Central memory CD8-positive, alpha-beta T cell (primary cell): ENCODE data around the gene TINCR.
"Not testable (repeated sequence)": the region's sequence is repeated elsewhere in the genome, so short reads cannot be mapped to it uniquely, and the experiment has no call there.

ENCODE experiments used
- ATAC-seq: fragments of 150-1000 bp; cut with Tn5 transposase; replicated peaks from 2 replicates; pipeline ENCODE4 v1.10.0; 2022; ENCODE audit warnings: mild to moderate bottlenecking, moderate FRiP score, moderate number of reproducible peaks; ENCODE audit not compliant: poor library complexity, severe bottlenecking; ENCODE audit errors: extremely low read depth
- DNase-seq, 2 donors: peaks; one replicate each; pipeline ENCODE4 v3.0.0; 2021; ENCODE audit warnings: low spot score in 2 of 2
- H3K27ac Mint-ChIP-seq: one replicate; pipeline ENCODE4 v1.8.0; 2022; ENCODE audit warnings: low read depth, mild to moderate bottlenecking, moderate library complexity, mixed read lengths
- H3K27me3 Mint-ChIP-seq: one replicate; pipeline ENCODE4 v1.8.0; 2022; ENCODE audit warnings: mixed read lengths
- H3K36me3 Mint-ChIP-seq: one replicate; pipeline ENCODE4 v1.8.0; 2022; ENCODE audit warnings: mild to moderate bottlenecking, moderate library complexity, mixed read lengths; ENCODE audit not compliant: insufficient read depth
- H3K4me1 Mint-ChIP-seq: one replicate; pipeline ENCODE4 v1.8.0; 2022; ENCODE audit warnings: mixed read lengths
- H3K4me3 Mint-ChIP-seq: one replicate; pipeline ENCODE4 v1.8.0; 2022; ENCODE audit warnings: mild to moderate bottlenecking, moderate library complexity, mixed read lengths
- H3K9me3 Mint-ChIP-seq: one replicate; pipeline ENCODE4 v1.8.0; 2022; ENCODE audit warnings: mixed read lengths

TINCR gene

DNA sequence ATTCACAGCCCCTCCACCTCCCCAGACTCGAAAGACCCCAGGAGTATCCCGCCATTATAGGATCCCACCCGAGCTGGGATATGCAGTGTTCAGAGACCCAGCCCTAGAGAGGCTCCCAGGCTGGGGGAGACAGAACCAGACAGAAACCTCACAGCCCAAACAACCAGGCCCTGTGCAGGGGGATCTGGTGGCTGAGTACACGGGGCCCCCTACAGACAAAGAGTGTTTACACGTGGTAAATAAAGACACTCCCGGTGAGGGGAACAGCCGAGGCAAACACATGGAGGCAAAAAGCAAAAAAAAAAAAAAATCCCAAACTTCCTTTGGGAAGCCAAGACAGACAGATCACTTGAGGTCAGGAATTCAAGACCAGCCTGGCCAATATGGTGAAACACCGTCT, 25.1 kb downstream of the TINCR start:
- H3K27ac Mint-ChIP-seq = no peak overlapping the region
- no peaks in the 10 kb centered on the region for H3K4me1 Mint-ChIP-seq
- DNase-seq (no peak), ATAC-seq (no peak)
- no peaks in the 10 kb centered on the region for H3K9me3 Mint-ChIP-seq
- peaks cover 21% of the 10 kb centered on the region for H3K27me3 Mint-ChIP-seq
- H3K4me3 Mint-ChIP-seq = no peak overlapping the region
- H3K36me3 Mint-ChIP-seq = no peaks in the 10 kb centered on the region

DNA sequence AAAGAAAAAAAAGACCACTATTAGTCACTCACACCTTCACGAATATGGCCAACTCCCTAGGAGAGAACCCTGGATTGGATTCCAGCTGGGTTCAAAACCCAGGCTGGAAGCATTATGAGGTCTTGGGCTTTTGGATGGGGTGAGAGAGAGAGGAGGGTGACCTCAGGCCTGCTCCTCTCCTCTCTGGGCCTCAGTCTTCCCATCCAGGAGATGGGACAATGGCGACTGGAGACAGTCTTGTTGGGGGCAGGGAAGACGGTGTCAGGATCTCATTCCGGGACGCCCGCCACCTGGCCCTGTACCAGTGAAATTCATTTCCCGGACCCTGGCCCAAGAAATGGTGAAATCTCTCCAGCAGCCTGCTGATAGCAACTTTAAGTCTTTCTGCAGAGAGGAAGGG, 26.3 kb downstream of the TINCR start:
- ATAC-seq (no peak), DNase-seq (no peak)
- no peaks in the 10 kb centered on the region for H3K4me1 Mint-ChIP-seq
- peaks cover 27% of the 10 kb centered on the region for H3K27me3 Mint-ChIP-seq
- H3K27ac Mint-ChIP-seq = peak overlapping the region; percentile 35
- no peak overlapping the region for H3K4me3 Mint-ChIP-seq
- H3K9me3 Mint-ChIP-seq = no peaks in the 10 kb centered on the region
- no peaks in the 10 kb centered on the region for H3K36me3 Mint-ChIP-seq

DNA sequence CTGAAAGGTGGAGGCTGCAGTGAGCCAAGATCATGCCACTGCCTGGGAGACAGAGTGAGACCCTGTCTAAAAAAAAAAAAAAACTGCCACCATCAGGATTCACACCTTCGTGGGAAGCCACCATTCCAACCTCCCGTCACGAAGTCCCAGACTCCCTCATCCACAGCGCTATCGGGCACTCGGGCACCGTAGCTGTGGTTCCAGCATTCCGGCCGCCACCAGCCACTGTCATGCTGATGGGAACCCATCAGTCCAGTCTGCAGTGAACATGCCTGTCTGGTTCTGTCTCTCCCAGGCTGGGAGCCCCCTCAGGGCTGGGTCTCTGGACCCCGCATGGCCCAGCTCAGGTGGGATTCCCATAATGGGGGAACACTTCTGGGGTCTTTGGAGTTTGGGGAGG, 27.5 kb downstream of the TINCR start:
- H3K4me1 Mint-ChIP-seq = no peaks in the 10 kb centered on the region
- peaks cover 7% of the 10 kb centered on the region for H3K9me3 Mint-ChIP-seq
- peaks cover 39% of the 10 kb centered on the region for H3K27me3 Mint-ChIP-seq
- H3K4me3 Mint-ChIP-seq = no peak overlapping the region
- ATAC-seq (no peak), DNase-seq (no peak)
- H3K27ac Mint-ChIP-seq = no peak overlapping the region
- no peaks in the 10 kb centered on the region for H3K36me3 Mint-ChIP-seq

DNA sequence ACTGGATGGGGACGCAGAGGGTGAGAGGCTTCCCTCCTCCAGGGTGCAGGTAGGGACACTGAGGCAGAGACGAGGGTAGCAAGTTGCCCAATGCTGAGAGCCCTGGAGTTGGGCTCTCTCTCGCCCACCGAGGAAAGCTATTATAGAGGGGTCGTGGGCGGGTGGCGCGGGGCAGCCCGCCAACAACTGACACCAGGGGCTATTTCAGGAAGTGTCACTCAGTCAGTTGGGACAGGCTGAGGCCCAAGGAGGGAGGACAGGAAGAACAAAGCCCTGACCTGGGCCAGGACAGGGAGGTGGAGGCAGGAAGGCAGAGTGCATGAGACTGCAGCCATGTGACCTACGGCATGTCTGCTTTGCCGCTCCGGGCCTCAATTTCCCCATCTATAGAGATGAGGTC, 29.9 kb downstream of the TINCR start:
- DNase-seq (no peak), ATAC-seq (no peak)
- Mint-ChIP-seq H3K4me3 (no peak overlapping the region), H3K9me3 (peaks cover 17% of the 10 kb centered on the region), H3K36me3 (no peaks in the 10 kb centered on the region), H3K27me3 (peaks cover 55% of the 10 kb centered on the region), H3K27ac (no peak overlapping the region), H3K4me1 (no peaks in the 10 kb centered on the region)

DNA sequence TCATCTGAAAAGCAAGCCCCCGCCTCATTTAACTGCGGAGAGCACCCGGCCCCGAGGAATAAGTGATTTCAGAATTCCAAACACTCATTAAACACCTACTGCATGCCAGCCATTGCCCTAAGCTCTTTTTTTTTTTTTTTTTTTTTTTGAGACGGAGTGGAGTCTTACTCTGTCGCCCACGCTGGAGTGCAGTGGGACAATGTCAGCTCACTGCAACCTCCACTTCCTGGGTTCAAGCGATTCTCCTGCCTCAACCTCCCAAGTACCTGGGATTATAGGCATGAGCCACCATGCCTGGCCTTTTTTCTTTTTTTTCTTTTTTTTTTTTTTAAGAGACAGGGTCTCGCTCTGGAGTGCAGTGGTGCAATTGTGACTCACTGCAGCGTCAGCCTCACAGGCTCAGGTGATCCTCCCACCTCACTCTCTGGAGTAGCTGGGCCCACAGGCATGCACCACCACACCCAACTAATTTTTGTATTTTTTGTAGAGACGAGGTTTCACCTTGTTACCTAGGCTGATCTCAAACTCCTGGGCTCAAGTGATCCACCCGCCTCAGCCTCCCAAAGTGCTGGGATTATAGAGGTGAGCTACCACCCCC, 30.7 kb downstream of the TINCR start:
- H3K27me3 Mint-ChIP-seq = peaks cover 57% of the 10 kb centered on the region
- not testable (repeated sequence) for H3K36me3 Mint-ChIP-seq, H3K4me1 Mint-ChIP-seq, H3K27ac Mint-ChIP-seq, ATAC-seq, DNase-seq, H3K4me3 Mint-ChIP-seq
- peaks cover 17% of the 10 kb centered on the region for H3K9me3 Mint-ChIP-seq

DNA sequence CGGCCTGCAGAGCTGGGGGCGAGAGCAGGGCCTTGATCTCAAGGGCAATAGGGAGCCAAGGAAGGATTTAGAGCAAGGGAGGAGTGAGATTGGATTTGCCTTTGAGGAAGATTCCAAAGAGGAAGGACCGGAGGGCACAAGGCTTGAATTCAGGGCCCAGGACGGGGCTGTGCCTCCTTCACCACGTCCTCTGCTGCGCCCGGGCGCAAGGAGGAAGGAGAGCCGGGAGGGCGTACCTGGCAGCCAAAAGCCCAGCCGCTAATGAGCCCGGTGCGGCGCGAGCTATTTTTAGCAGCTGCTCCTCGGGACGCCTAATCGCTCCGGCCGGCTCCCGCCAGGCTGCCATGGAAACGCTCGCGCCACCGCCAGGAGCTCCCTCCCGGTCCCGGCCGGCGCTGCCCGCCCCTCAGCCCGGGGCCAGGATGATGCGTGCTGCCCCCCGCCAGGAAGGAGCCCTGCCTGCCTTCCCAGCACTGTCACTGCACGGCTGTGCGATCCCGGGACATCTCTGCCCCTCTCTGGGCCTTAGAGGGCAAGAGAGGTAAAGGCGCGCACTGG, 31.3 kb downstream of the TINCR start:
- DNase-seq = no peak

DNA sequence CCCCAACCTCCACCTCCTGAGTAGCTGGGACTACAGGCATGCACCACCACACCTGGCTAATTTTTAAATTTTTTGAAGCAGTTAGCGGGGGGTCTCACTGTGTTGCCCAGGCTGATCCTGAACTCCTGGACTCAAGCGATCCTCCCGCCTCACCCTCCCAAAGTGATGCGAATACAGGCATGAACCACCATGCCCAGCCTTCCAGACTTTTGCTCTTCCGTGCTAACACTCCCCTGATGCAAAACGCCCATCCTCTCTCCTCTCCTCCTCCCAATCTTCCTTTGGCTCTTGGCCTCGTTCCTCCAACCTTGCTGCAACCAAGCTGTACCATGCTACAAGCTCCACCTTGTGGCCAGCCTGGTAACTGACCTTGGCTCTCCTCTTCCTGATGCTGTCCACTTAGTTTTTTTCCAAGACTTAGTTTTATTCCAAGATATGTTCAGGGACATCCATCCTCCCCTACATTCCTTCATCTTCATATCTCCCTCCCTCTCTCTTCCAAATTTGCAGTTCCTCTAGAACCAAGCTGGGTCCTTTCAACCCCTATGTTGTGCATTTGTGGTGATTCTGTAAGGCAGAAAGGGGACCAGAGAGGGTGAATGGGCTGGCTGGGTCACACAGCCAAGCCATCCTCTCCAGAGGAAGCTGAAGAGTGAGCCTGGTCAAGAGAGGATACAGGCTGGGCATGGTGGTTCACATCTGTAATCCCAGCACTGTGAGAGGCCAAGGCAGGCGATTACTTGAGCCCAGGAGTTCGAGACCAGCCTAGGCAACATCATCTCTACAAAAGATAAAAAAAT, 32.8 kb downstream of the TINCR start:
- H3K4me1 Mint-ChIP-seq = no peaks in the 10 kb centered on the region
- H3K4me3 Mint-ChIP-seq = no peak overlapping the region
- no peaks in the 10 kb centered on the region for H3K36me3 Mint-ChIP-seq
- no peak for ATAC-seq
- H3K9me3 Mint-ChIP-seq = peaks cover 17% of the 10 kb centered on the region
- H3K27ac Mint-ChIP-seq = no peak overlapping the region
- DNase-seq = no peak
- H3K27me3 Mint-ChIP-seq = peaks cover 52% of the 10 kb centered on the region

More for the DNA sequence above, 31.3 kb downstream of the TINCR start:
- Mint-ChIP-seq H3K4me1 (no peaks in the 10 kb centered on the region), H3K36me3 (no peaks in the 10 kb centered on the region), H3K4me3 (no peak overlapping the region), H3K27me3 (peaks cover 57% of the 10 kb centered on the region), H3K27ac (no peak overlapping the region), H3K9me3 (peaks cover 17% of the 10 kb centered on the region)
- ATAC-seq = no peak

DNA sequence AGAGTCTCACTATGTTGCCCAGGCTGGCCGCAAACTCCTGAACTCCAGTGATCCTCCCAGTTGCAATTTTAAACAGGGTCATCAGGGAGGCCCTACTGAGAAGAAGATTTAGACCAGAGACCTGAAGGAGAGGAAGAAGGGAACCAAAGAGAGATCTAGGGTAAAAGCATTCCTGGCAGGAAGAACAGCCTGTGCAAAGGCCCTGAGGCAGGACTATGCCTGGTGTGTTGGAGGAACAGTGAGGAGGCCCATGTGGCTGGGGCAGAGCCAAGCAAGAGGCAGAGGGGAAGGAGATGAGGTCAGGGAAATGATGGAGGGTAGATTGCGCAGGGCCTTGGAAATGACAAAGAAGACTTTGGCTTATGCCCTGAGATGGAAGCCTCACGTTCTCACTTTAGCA, 34.5 kb downstream of the TINCR start:
- ATAC-seq = no peak
- Mint-ChIP-seq H3K27ac (no peak overlapping the region), H3K27me3 (peaks cover 50% of the 10 kb centered on the region), H3K9me3 (peaks cover 17% of the 10 kb centered on the region), H3K4me1 (no peaks in the 10 kb centered on the region), H3K36me3 (peaks cover 1% of the 10 kb centered on the region), H3K4me3 (no peak overlapping the region)
- DNase-seq = no peak

DNA sequence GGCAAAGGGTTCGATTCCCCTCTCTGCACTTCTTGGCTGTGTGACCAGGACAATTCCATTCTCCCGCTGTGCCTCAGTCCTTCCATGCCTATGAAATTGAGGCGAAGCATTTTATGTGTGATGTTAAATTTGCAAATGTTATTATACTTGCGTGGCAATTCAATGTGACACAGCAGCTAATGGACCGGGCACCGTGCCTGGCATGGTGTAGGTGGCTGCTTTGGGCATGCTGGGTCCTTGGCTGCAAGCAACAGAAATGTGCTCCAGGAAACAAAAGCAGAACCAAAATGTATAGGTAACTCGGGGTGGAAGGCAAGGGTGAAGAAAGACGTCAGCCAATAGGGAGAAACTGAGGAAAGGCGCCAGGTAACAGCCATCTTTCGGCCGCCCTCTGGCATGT, 37.1 kb downstream of the TINCR start:
- Mint-ChIP-seq H3K27ac (no peak overlapping the region), H3K27me3 (peaks cover 32% of the 10 kb centered on the region), H3K4me1 (no peaks in the 10 kb centered on the region), H3K9me3 (peaks cover 12% of the 10 kb centered on the region), H3K36me3 (peaks cover 1% of the 10 kb centered on the region), H3K4me3 (no peak overlapping the region)
- no peak for DNase-seq
- no peak for ATAC-seq

DNA sequence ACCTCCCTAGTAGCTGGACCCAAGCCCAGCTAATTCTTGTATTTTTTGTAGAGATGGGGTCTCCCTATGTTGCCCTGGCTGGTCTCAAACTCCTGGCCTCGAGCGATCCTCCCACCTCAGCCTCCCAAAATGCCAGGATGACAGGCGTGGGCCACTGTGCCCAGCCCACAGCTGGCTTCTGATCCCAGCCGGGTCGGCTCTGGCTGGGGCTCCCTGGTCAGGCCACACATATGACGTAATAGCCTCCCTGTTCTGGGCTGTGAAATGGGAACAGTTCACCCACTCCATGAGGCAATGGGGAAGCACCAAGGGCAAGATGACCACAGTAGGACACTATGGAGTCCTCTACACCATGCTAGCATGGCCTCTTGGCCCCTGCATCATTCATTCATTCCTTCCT, 41.1 kb downstream of the TINCR start:
- no peak for ATAC-seq
- H3K9me3 Mint-ChIP-seq = no peaks in the 10 kb centered on the region

DNA sequence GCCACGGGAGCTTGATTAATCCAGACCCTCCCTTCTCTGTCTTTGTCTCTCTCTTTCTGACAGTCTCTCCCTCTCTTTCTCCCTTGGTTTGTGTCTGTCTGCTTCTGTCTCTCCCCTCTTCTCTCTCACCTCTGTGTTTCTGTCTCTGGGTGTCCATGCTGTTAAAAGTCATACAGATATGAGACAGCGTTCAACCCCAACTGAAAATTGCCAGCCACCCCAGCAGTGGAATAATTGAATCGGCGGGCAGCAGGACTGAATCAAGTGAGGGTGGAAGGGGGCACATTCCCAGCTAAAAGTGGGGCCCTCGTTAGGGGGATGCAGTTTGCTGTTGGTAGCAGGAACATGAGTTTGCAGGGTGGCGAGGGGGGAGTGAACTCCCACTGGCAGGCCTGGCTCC, 43.7 kb downstream of the TINCR start:
- Mint-ChIP-seq H3K36me3 (peaks cover 2% of the 10 kb centered on the region), H3K4me3 (no peak overlapping the region), H3K27ac (no peak overlapping the region), H3K27me3 (peaks cover 22% of the 10 kb centered on the region), H3K9me3 (peaks cover 3% of the 10 kb centered on the region), H3K4me1 (no peaks in the 10 kb centered on the region)
- ATAC-seq (no peak), DNase-seq (no peak)

More for the DNA sequence above, 41.1 kb downstream of the TINCR start:
- DNase-seq = no peak
- Mint-ChIP-seq H3K27me3 (peaks cover 22% of the 10 kb centered on the region), H3K4me1 (no peaks in the 10 kb centered on the region), H3K27ac (no peak overlapping the region), H3K4me3 (no peak overlapping the region), H3K36me3 (peaks cover 1% of the 10 kb centered on the region)

DNA sequence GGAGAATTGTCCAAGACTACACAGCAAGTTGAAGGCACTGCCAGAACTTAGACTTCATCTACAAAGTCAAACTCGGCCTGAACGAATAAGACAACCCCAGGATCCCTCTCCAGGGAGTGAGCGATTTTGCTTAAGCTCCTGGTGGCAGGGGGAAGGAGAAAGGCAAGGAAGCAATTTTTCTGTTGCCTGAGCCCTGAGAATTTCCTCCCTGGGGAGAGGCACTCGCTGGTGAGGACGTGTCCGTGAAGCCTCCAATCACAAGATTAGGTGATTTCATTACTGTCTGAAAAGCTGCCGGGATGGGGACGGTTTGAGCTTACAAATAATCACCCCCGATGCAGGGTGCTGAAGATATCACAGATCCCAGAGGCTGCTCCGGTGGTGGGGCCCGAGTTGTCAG, 45.6 kb downstream of the TINCR start:
- Mint-ChIP-seq H3K9me3 (peaks cover 3% of the 10 kb centered on the region), H3K27ac (no peak overlapping the region), H3K27me3 (peaks cover 37% of the 10 kb centered on the region), H3K4me1 (no peaks in the 10 kb centered on the region), H3K4me3 (no peak overlapping the region), H3K36me3 (peaks cover 2% of the 10 kb centered on the region)
- DNase-seq (no peak), ATAC-seq (no peak)

DNA sequence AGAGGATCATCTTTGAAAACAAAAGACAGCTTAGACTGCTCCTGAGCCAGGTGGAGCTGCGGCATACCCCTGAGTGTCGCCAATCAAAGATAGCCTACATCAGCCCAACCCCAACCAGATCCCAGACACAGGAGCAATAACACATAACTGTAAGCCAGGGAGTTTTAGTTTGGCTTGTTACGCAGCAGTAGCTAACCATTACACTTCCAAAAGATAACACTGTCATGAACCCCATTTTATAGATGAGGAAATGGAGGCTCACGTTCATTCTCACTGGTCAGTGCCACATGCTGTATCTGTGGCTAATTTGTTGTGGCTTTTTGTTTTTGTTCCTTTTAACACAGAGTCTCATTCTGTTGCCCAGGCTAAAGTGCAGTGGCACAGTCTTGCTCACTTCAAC, 47.3 kb downstream of the TINCR start:
- Mint-ChIP-seq H3K27me3 (peaks cover 41% of the 10 kb centered on the region), H3K4me3 (no peak overlapping the region), H3K27ac (no peak overlapping the region), H3K4me1 (no peaks in the 10 kb centered on the region), H3K36me3 (peaks cover 2% of the 10 kb centered on the region), H3K9me3 (peaks cover 12% of the 10 kb centered on the region)
- DNase-seq (no peak), ATAC-seq (no peak)
